ENCODE results near the gene FBXL7. TPM values are rescaled to one million over a fixed set of nuclear protein-coding genes. Genes with fewer than 3 reads are reported as not detected.
"Not testable (repeated sequence)": the region's sequence is repeated elsewhere in the genome, so short reads cannot be mapped to it uniquely, and the experiment has no call there.

The FBXL7 gene
- total RNA-seq, 1 donor from 2014 or later, result 21.3 TPM

GRCh38 chr5:15858326-15858725, 358.3 kb downstream of the FBXL7 start:
- no peaks in the 10 kb centered on the region for H3K27me3 Mint-ChIP-seq
- H3K9me3 Mint-ChIP-seq, result no peaks in the 10 kb centered on the region
- no peaks in the 10 kb centered on the region for H3K36me3 Mint-ChIP-seq
- no peak for DNase-seq (ENCODE audit: extremely low spot score, unreplicated experiment)
- no peak for TF ChIP-seq CTCF (conservative IDR thresholded peaks at IDR 0.05)
- no peak overlapping the region for H3K27ac Mint-ChIP-seq
- no peaks in the 10 kb centered on the region for H3K4me1 Mint-ChIP-seq (ENCODE audit: unreplicated experiment)
- H3K4me3 Mint-ChIP-seq, result no peak overlapping the region

GRCh38 chr5:15864536-15865215, 364.7 kb downstream of the FBXL7 start:
- Mint-ChIP-seq H3K36me3 (peaks cover 5% of the 10 kb centered on the region), H3K4me1 (ENCODE audit: unreplicated experiment) (peaks cover 9% of the 10 kb centered on the region), H3K9me3 (peaks cover 5% of the 10 kb centered on the region), H3K4me3 (no peak overlapping the region), H3K27me3 (no peaks in the 10 kb centered on the region), H3K27ac (no peak overlapping the region)
- DNase-seq (ENCODE audit: extremely low spot score, unreplicated experiment), result no peak
- TF ChIP-seq CTCF (conservative IDR thresholded peaks at IDR 0.05), result no peak

- H3K4me3 Mint-ChIP-seq; H3K27ac Mint-ChIP-seq; H3K4me1 Mint-ChIP-seq (ENCODE audit: unreplicated experiment); H3K27me3 Mint-ChIP-seq; H3K36me3 Mint-ChIP-seq; DNase-seq (ENCODE audit: extremely low spot score, unreplicated experiment): not testable (repeated sequence)
- H3K9me3 Mint-ChIP-seq, result peaks cover 12% of the 10 kb centered on the region
These were observed 372.3 kb downstream of the FBXL7 start for GRCh38 chr5:15872259-15872658.

- peaks cover 9% of the 10 kb centered on the region for H3K4me1 Mint-ChIP-seq (ENCODE audit: unreplicated experiment)
- peaks cover 8% of the 10 kb centered on the region for H3K36me3 Mint-ChIP-seq
- TF ChIP-seq CTCF (conservative IDR thresholded peaks at IDR 0.05), result no peak
- no peak overlapping the region for H3K4me3 Mint-ChIP-seq
- H3K9me3 Mint-ChIP-seq, result peaks cover 11% of the 10 kb centered on the region
- H3K27ac Mint-ChIP-seq, result no peak overlapping the region
- no peaks in the 10 kb centered on the region for H3K27me3 Mint-ChIP-seq
- no peak for DNase-seq (ENCODE audit: extremely low spot score, unreplicated experiment)
These were observed 377.9 kb downstream of the FBXL7 start for GRCh38 chr5:15877914-15878313.

GRCh38 chr5:15880201-15880600, 380.2 kb downstream of the FBXL7 start:
- no peak for DNase-seq (ENCODE audit: extremely low spot score, unreplicated experiment)
- Mint-ChIP-seq H3K27me3 (no peaks in the 10 kb centered on the region), H3K9me3 (peaks cover 7% of the 10 kb centered on the region), H3K27ac (no peak overlapping the region), H3K4me3 (no peak overlapping the region), H3K4me1 (ENCODE audit: unreplicated experiment) (peaks cover 9% of the 10 kb centered on the region), H3K36me3 (peaks cover 8% of the 10 kb centered on the region)
- no peak for TF ChIP-seq CTCF (conservative IDR thresholded peaks at IDR 0.05)

GRCh38 chr5:15885156-15885555, 385.2 kb downstream of the FBXL7 start:
- no peak for TF ChIP-seq CTCF (conservative IDR thresholded peaks at IDR 0.05)
- no peak for DNase-seq (ENCODE audit: extremely low spot score, unreplicated experiment)
- Mint-ChIP-seq H3K4me3 (no peak overlapping the region), H3K9me3 (peaks cover 7% of the 10 kb centered on the region), H3K27me3 (no peaks in the 10 kb centered on the region), H3K36me3 (peaks cover 8% of the 10 kb centered on the region), H3K4me1 (ENCODE audit: unreplicated experiment) (peaks cover 8% of the 10 kb centered on the region), H3K27ac (no peak overlapping the region)
